WTC11 (cell line): ENCODE data around the gene C16orf54. TPM values are rescaled to one million over a fixed set of nuclear protein-coding genes. Genes with fewer than 3 reads are reported as not detected.

Experiments
- ATAC-seq: fragments of 200-7000 bp; cut with Tn5 transposase; 2 replicates; pipeline ENCODE4 v1.10.0; 2021; ENCODE audit warnings: mild to moderate bottlenecking, moderate library complexity
- CTCF ChIA-PET: fragments of 300-600 bp; sonication (Branson Sonifier 250); formaldehyde crosslinking; loops from one replicate; lab custom pipeline; 2021; ENCODE audit warnings: antibody characterized with exemption; lab: Charles Lee
- POLR2A ChIA-PET: fragments of 350-600 bp; sonication (Branson Sonifier 250); formaldehyde crosslinking; loops from one replicate; lab custom pipeline; 2021; ENCODE audit warnings: antibody characterized with exemption; lab: Charles Lee
- DNase-seq: peaks from one replicate; pipeline ENCODE4 v3.0.0; 2021; ENCODE audit warnings: low spot score
- H3K27ac Mint-ChIP-seq: 2 replicates; pipeline ENCODE4 v1.8.0; 2021; ENCODE audit warnings: mixed read lengths
- H3K27me3 Mint-ChIP-seq: 2 replicates; pipeline ENCODE4 v1.8.0; 2021; ENCODE audit warnings: low read depth, mild to moderate bottlenecking, moderate library complexity, mixed read lengths
- H3K36me3 Mint-ChIP-seq: 2 replicates; pipeline ENCODE4 v1.8.0; 2021; ENCODE audit warnings: mixed read lengths
- H3K4me1 Mint-ChIP-seq: 2 replicates; pipeline ENCODE4 v1.8.0; 2022; ENCODE audit warnings: mixed read lengths
- H3K4me3 Mint-ChIP-seq: 2 replicates; pipeline ENCODE4 v1.8.0; 2021; ENCODE audit warnings: mild to moderate bottlenecking, moderate library complexity, mixed read lengths
- H3K9me3 Mint-ChIP-seq: 2 replicates; pipeline ENCODE4 v1.8.0; 2021; ENCODE audit warnings: mixed read lengths
- ATF3 ChIP-seq: sonication (generic); formaldehyde crosslinking; conservative IDR thresholded peaks from 2 replicates; pipeline ENCODE4 v1.8.1; 2022; ENCODE audit warnings: mild to moderate bottlenecking, missing genetic modification reagents
- CREM ChIP-seq: sonication (generic); formaldehyde crosslinking; IDR thresholded peaks from 2 replicates; pipeline ENCODE4 v1.8.1; 2022; ENCODE audit warnings: mild to moderate bottlenecking, missing genetic modification reagents, moderate library complexity
- E2F1 ChIP-seq: sonication (generic); formaldehyde crosslinking; IDR thresholded peaks from 2 replicates; pipeline ENCODE4 v1.8.0; 2022; ENCODE audit warnings: mild to moderate bottlenecking, missing genetic modification reagents
- EMX1 ChIP-seq: fragments of 250-450 bp; sonication (Bioruptor Pico); IDR thresholded peaks from 2 replicates; pipeline ENCODE4 v1.8.0; 2021; ENCODE audit warnings: mild to moderate bottlenecking
- FOXK1 ChIP-seq: sonication (generic); formaldehyde crosslinking; IDR thresholded peaks from 2 replicates; pipeline ENCODE4 v1.8.0; 2022; ENCODE audit warnings: mild to moderate bottlenecking, moderate library complexity, missing genetic modification reagents
- GABPB1 ChIP-seq: sonication (generic); formaldehyde crosslinking; IDR thresholded peaks from 2 replicates; pipeline ENCODE4 v1.8.1; 2023; ENCODE audit warnings: mild to moderate bottlenecking, missing genetic modification reagents
- GRHL2 ChIP-seq: fragments of 250-450 bp; sonication (Bioruptor Pico); IDR thresholded peaks from 2 replicates; pipeline ENCODE4 v1.8.0; 2022; ENCODE audit warnings: mild to moderate bottlenecking, moderate library complexity; ENCODE audit not compliant: insufficient replicate concordance, severe bottlenecking
- MLX ChIP-seq: sonication (generic); formaldehyde crosslinking; IDR thresholded peaks from 2 replicates; pipeline ENCODE4 v1.8.1; 2023; ENCODE audit warnings: mild to moderate bottlenecking, missing genetic modification reagents, moderate library complexity
- MXD4 ChIP-seq: fragments of 250-450 bp; sonication (Bioruptor Pico); IDR thresholded peaks from 2 replicates; pipeline ENCODE4 v1.8.0; 2021; ENCODE audit warnings: mild to moderate bottlenecking, moderate library complexity, borderline replicate concordance
- RORB ChIP-seq: fragments of 250-450 bp; sonication (Bioruptor Pico); IDR thresholded peaks from 2 replicates; pipeline ENCODE4 v1.9.0; 2021; ENCODE audit warnings: mild to moderate bottlenecking
- SMAD3 ChIP-seq: sonication (generic); formaldehyde crosslinking; IDR thresholded peaks from 2 replicates; pipeline ENCODE4 v1.8.0; 2022; ENCODE audit warnings: missing genetic modification reagents, mild to moderate bottlenecking, borderline replicate concordance
- TEAD1 ChIP-seq: sonication (generic); formaldehyde crosslinking; IDR thresholded peaks from 2 replicates; pipeline ENCODE4 v1.8.0; 2022; ENCODE audit warnings: mild to moderate bottlenecking, missing genetic modification reagents
- TEAD4 ChIP-seq: sonication (generic); formaldehyde crosslinking; IDR thresholded peaks from 2 replicates; pipeline ENCODE4 v1.8.0; 2022; ENCODE audit warnings: mild to moderate bottlenecking, missing genetic modification reagents
- ZNF317 ChIP-seq: sonication (generic); formaldehyde crosslinking; IDR thresholded peaks from 2 replicates; pipeline ENCODE4 v1.8.1; 2023; ENCODE audit warnings: low read depth, mild to moderate bottlenecking, moderate library complexity, missing genetic modification reagents, borderline replicate concordance
- ZNF396 ChIP-seq: fragments of 250-450 bp; sonication (Bioruptor Pico); IDR thresholded peaks from 2 replicates; pipeline ENCODE4 v1.8.0; 2021; ENCODE audit warnings: mild to moderate bottlenecking, moderate library complexity, borderline replicate concordance
- ZNF423 ChIP-seq: fragments of 250-450 bp; sonication (Bioruptor Pico); IDR thresholded peaks from 2 replicates; pipeline ENCODE4 v2.1.2; 2022; ENCODE audit warnings: mild to moderate bottlenecking, moderate library complexity
- ZNF671 ChIP-seq: fragments of 250-450 bp; sonication (Bioruptor Pico); IDR thresholded peaks from 2 replicates; pipeline ENCODE4 v1.8.0; 2021; ENCODE audit warnings: mild to moderate bottlenecking
- total RNA-seq: library from RNA; stranded (reverse); gene quantifications from 3 replicates; pipeline ENCODE4 v1.2.3, GENCODE V29; 2021
- TF ChIP-seq, protein P1 (sequence below): sonication (generic); formaldehyde crosslinking; IDR thresholded peaks from 2 replicates; pipeline ENCODE4 v1.8.0; 2022; ENCODE audit warnings: mild to moderate bottlenecking, missing genetic modification reagents
- TF ChIP-seq, protein P2 (sequence below): sonication (generic); formaldehyde crosslinking; IDR thresholded peaks from 2 replicates; pipeline ENCODE4 v1.8.1; 2022; ENCODE audit warnings: missing genetic modification reagents, borderline replicate concordance
- TF ChIP-seq, protein P3 (sequence below): fragments of 250-450 bp; sonication (Bioruptor Pico); IDR thresholded peaks from 2 replicates; pipeline ENCODE4 v1.9.0; 2021; ENCODE audit warnings: mild to moderate bottlenecking
- TF ChIP-seq, protein P4 (sequence below): fragments of 250-450 bp; sonication (Bioruptor Pico); conservative IDR thresholded peaks from 2 replicates; pipeline ENCODE4 v1.9.0; 2021; ENCODE audit warnings: mild to moderate bottlenecking

C16orf54 gene
- total RNA-seq, 1 experiment from 2014 or later, result 0.09 TPM

- POLR2A ChIA-PET, result no interaction called here
- H3K4me1 Mint-ChIP-seq, result peaks cover 7% of the 10 kb centered on the region; the same call in 1 of the 2 replicates
- H3K27me3 Mint-ChIP-seq, result peaks cover 3% of the 10 kb centered on the region; the same call in 1 of the 2 replicates
- DNase-seq (no peak), ATAC-seq (no peak)
- no peak overlapping the region for H3K4me3 Mint-ChIP-seq
- no peak overlapping the region for H3K27ac Mint-ChIP-seq
- H3K9me3 Mint-ChIP-seq, result no peaks in the 10 kb centered on the region
- H3K36me3 Mint-ChIP-seq, result no peaks in the 10 kb centered on the region
- CTCF ChIA-PET, result interaction anchor here (0.8 to 2.6 kb wide), 3 partner anchors 20 to 25 kb away, joined by 3 to 9 read pairs (median 6); partner anchors contain the start of gene KIF22
- TF ChIP-seq GABPB1 (CRISPR knock-in tag) (peak; percentile 64), ZNF317 (CRISPR knock-in tag) (no peak)
- TF ChIP-seq, all 79 proteins: peak for 1
Measured at GRCh38 chr16:29765167-29766032, 19.6 kb upstream of the C16orf54 start.

DNA sequence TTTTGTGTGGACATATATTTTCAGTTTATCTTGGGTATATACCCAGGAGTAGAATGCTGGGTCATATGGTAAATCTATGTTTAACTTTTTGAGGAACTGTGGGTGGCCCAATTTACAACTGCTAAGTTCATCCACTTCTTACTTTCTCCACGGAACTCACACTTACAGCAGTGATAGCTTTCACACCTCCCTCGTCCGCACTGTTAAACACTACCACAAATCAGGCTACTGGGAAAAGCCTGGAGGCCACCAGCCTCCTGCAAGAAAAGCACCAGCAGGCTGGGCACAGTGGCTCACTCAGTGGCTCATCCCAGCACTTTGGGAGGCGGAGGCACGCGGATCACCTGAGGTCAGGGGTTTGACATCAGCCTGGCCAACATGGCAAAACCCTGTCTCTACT lies 17.5 kb upstream of the C16orf54 start:
- TF ChIP-seq MLX (CRISPR knock-in tag) (no peak), GRHL2 (CRISPR knock-in tag) (no peak), MXD4 (no peak), ZNF396 (CRISPR knock-in tag) (no peak), FOXK1 (CRISPR knock-in tag) (no peak)
- Mint-ChIP-seq H3K27ac (no peak overlapping the region), H3K4me1 (peaks cover 7% of the 10 kb centered on the region; the same call in 1 of the 2 replicates), H3K36me3 (no peaks in the 10 kb centered on the region), H3K9me3 (no peaks in the 10 kb centered on the region), H3K27me3 (peaks cover 3% of the 10 kb centered on the region; the same call in 1 of the 2 replicates), H3K4me3 (no peak overlapping the region)
- ChIA-PET POLR2A (no interaction called here), CTCF (no interaction called here)
- ATAC-seq, result no peak
- DNase-seq, result no peak

GRCh38 chr16:29761882-29762281 lies 16.1 kb upstream of the C16orf54 start:
- Mint-ChIP-seq H3K4me3 (no peak overlapping the region), H3K4me1 (peaks cover 7% of the 10 kb centered on the region; the same call in 1 of the 2 replicates), H3K9me3 (no peaks in the 10 kb centered on the region), H3K27me3 (peaks cover 3% of the 10 kb centered on the region; the same call in 1 of the 2 replicates), H3K36me3 (no peaks in the 10 kb centered on the region), H3K27ac (no peak overlapping the region)
- DNase-seq (no peak), ATAC-seq (no peak)
- ChIA-PET POLR2A (no interaction called here), CTCF (interaction anchor here (0.6 to 1.0 kb wide), 4 partner anchors 23 to 87 kb away, joined by 3 to 11 read pairs (median 3); partner anchors contain the start of gene KIF22)
- TF ChIP-seq RORB (CRISPR knock-in tag), result no peak
- TF ChIP-seq, protein P1, sequence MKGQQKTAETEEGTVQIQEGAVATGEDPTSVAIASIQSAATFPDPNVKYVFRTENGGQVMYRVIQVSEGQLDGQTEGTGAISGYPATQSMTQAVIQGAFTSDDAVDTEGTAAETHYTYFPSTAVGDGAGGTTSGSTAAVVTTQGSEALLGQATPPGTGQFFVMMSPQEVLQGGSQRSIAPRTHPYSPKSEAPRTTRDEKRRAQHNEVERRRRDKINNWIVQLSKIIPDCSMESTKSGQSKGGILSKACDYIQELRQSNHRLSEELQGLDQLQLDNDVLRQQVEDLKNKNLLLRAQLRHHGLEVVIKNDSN, result no peak
- TF ChIP-seq ATF3 (CRISPR knock-in tag), result no peak
- TF ChIP-seq, protein P2, sequence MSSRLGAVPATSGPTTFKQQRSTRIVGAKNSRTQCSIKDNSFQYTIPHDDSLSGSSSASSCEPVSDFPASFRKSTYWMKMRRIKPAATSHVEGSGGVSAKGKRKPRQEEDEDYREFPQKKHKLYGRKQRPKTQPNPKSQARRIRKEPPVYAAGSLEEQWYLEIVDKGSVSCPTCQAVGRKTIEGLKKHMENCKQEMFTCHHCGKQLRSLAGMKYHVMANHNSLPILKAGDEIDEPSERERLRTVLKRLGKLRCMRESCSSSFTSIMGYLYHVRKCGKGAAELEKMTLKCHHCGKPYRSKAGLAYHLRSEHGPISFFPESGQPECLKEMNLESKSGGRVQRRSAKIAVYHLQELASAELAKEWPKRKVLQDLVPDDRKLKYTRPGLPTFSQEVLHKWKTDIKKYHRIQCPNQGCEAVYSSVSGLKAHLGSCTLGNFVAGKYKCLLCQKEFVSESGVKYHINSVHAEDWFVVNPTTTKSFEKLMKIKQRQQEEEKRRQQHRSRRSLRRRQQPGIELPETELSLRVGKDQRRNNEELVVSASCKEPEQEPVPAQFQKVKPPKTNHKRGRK (CRISPR knock-in tag), result no peak
- no peak for TF ChIP-seq E2F1 (CRISPR knock-in tag)
- no peak for TF ChIP-seq CREM (CRISPR knock-in tag)
- TF ChIP-seq TEAD1 (CRISPR knock-in tag), result no peak
- TF ChIP-seq TEAD4 (CRISPR knock-in tag), result no peak
- TF ChIP-seq, protein P3, sequence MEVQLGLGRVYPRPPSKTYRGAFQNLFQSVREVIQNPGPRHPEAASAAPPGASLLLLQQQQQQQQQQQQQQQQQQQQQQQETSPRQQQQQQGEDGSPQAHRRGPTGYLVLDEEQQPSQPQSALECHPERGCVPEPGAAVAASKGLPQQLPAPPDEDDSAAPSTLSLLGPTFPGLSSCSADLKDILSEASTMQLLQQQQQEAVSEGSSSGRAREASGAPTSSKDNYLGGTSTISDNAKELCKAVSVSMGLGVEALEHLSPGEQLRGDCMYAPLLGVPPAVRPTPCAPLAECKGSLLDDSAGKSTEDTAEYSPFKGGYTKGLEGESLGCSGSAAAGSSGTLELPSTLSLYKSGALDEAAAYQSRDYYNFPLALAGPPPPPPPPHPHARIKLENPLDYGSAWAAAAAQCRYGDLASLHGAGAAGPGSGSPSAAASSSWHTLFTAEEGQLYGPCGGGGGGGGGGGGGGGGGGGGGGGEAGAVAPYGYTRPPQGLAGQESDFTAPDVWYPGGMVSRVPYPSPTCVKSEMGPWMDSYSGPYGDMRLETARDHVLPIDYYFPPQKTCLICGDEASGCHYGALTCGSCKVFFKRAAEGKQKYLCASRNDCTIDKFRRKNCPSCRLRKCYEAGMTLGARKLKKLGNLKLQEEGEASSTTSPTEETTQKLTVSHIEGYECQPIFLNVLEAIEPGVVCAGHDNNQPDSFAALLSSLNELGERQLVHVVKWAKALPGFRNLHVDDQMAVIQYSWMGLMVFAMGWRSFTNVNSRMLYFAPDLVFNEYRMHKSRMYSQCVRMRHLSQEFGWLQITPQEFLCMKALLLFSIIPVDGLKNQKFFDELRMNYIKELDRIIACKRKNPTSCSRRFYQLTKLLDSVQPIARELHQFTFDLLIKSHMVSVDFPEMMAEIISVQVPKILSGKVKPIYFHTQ, result no peak
- no peak for TF ChIP-seq EMX1
- no peak for TF ChIP-seq ZNF423 (CRISPR knock-in tag)
- no peak for TF ChIP-seq SMAD3 (CRISPR knock-in tag)
- TF ChIP-seq ZNF671, result no peak
- TF ChIP-seq, protein P4, sequence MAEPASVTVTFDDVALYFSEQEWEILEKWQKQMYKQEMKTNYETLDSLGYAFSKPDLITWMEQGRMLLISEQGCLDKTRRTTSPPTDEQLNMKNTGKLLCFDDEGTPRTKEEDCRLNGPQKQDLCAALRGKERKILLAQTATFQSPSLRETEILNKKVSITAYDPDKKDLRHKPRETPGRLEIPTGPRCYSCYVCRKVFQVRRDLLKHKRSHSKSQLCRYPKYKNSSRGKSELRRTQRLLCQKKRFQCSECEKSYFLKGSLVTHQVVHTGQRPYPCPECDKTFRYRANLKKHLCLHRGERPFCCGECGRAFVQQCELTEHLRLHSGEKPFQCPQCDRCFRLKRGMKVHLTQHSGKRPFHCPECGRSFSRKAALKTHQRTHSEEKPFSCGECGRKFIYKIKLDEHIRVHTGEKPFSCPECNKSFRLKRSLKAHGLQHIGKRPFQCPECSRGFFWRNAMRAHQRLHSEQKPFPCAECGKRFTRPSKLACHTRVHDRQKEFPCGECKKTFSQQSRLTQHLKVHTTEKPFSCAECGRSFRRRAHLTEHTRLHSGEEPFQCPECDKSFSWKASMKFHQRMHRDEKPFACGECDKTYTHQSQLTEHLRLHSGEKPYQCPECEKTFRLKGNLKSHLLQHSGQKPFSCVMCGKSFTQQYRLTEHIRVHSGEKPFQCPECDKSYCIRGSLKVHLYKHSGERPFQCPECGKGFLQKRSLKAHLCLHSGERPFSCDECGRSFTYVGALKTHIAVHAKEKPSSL (CRISPR knock-in tag), result no peak
